Posterior vena cava (tissue), 2 donors: Measurements from ENCODE around the gene CDC42EP4. TPM values are rescaled to one million over a fixed set of nuclear protein-coding genes. Genes with fewer than 3 reads are reported as not detected.
A peak's percentile ranks its signal among the peaks of the same experiment; 100 is the strongest.
"Not testable (repeated sequence)": the region's sequence is repeated elsewhere in the genome, so short reads cannot be mapped to it uniquely, and the experiment has no call there.

Experiments used
- DNase-seq: peaks from one replicate; pipeline ENCODE4 v3.0.0-alpha.2; 2020; ENCODE audit warnings: low spot score
- intact Hi-C, 2 donors: fragments of 100-400 bp; cut with DNase I; formaldehyde crosslinking; loops; one replicate each; pipeline versions ENCODE4 v1.14.1 to v1.14.2; 2022 to 2023
- total RNA-seq, 2 donors: library from RNA; stranded (reverse); fragmentation: NEBNext Ultra II Directional; extraction: Animal tissue kit (Norgen Biotek cat#: 25700); gene quantifications; one replicate each; pipeline ENCODE4 v1.2.1, GENCODE V29; 2021
- donor health status: DM: yes; HTN: yes; CAD: no.
- donor health status: DM: yes; HTN: yes; CAD: no.

CDC42EP4 gene
- total RNA-seq, 2 donors from 2014 or later = 32.6 to 45.1 TPM

GRCh38 chr17:73346501-73347162 lies 34.8 kb upstream of the CDC42EP4 start:
- intact Hi-C loops = loop anchor here in 1 of 2 donors (5.0 kb wide), 1 partner anchor 34 kb away; the partner anchor contains the start of gene CDC42EP4

GRCh38 chr17:73343739-73344454 lies 32.1 kb upstream of the CDC42EP4 start:
- intact Hi-C loops = no loop called here
- no peak for DNase-seq

More at GRCh38 chr17:73346501-73347162, 34.8 kb upstream of the CDC42EP4 start:
- DNase-seq = no peak

- intact Hi-C loops = no loop called here
- DNase-seq = peak; percentile 87
These were observed 31.4 kb upstream of the CDC42EP4 start for GRCh38 chr17:73343168-73343634.

- intact Hi-C loops = no loop called here
- no peak for DNase-seq
These were observed 30.9 kb upstream of the CDC42EP4 start for GRCh38 chr17:73342541-73343167.

- DNase-seq = peak; percentile 85
- intact Hi-C loops = no loop called here
These were observed 30.3 kb upstream of the CDC42EP4 start for GRCh38 chr17:73342050-73342522.

GRCh38 chr17:73341350-73342049 lies 29.7 kb upstream of the CDC42EP4 start:
- intact Hi-C loops = no loop called here

GRCh38 chr17:73340093-73340596 lies 28.3 kb upstream of the CDC42EP4 start:
- intact Hi-C loops = no loop called here
- DNase-seq = peak; percentile 86

More at GRCh38 chr17:73341350-73342049, 29.7 kb upstream of the CDC42EP4 start:
- DNase-seq = no peak

GRCh38 chr17:73338566-73339197 lies 26.9 kb upstream of the CDC42EP4 start:
- DNase-seq = no peak
- intact Hi-C loops = no loop called here

GRCh38 chr17:73338050-73338521 lies 26.3 kb upstream of the CDC42EP4 start:
- intact Hi-C loops = no loop called here
- no peak for DNase-seq

- intact Hi-C loops = no loop called here
- DNase-seq = peak; percentile 71
These were observed 25.5 kb upstream of the CDC42EP4 start for GRCh38 chr17:73337330-73337710.

- intact Hi-C loops = no loop called here
- DNase-seq = no peak
These were observed 24.9 kb upstream of the CDC42EP4 start for GRCh38 chr17:73336408-73337329.

GRCh38 chr17:73335591-73336407 lies 24.0 kb upstream of the CDC42EP4 start:
- DNase-seq = peak; percentile 71
- intact Hi-C loops = no loop called here

GRCh38 chr17:73334771-73335513 lies 23.1 kb upstream of the CDC42EP4 start:
- intact Hi-C loops = no loop called here
- peak; percentile 77 for DNase-seq

- DNase-seq, intact Hi-C loops: not testable (repeated sequence)
These were observed 21.6 kb upstream of the CDC42EP4 start for GRCh38 chr17:73333445-73333844.

GRCh38 chr17:73331060-73331459 lies 19.3 kb upstream of the CDC42EP4 start:
- DNase-seq = no peak
- intact Hi-C loops = no loop called here

GRCh38 chr17:73327676-73328075 lies 15.9 kb upstream of the CDC42EP4 start:
- no peak for DNase-seq
- intact Hi-C loops = no loop called here
